Activated naive CD4-positive, alpha-beta T cell treated with anti-CD3 and anti-CD28 coated beads, Interleukin-2, amount 50 U/mL, for 24 hours (primary cell): ENCODE measurements around the gene SLC7A5.
"Not testable (repeated sequence)": the region's sequence is repeated elsewhere in the genome, so short reads cannot be mapped to it uniquely, and the experiment has no call there.

Experiments used
- H3K27ac Mint-ChIP-seq: one replicate; pipeline ENCODE4 v1.8.0; 2021; ENCODE audit warnings: mild to moderate bottlenecking, mixed read lengths
- H3K27me3 Mint-ChIP-seq: one replicate; pipeline ENCODE4 v1.8.0; 2021; ENCODE audit warnings: mixed read lengths
- H3K36me3 Mint-ChIP-seq: one replicate; pipeline ENCODE4 v1.8.0; 2021; ENCODE audit warnings: mixed read lengths
- H3K4me1 Mint-ChIP-seq: one replicate; pipeline ENCODE4 v1.8.0; 2021; ENCODE audit warnings: mixed read lengths
- H3K4me3 Mint-ChIP-seq: one replicate; pipeline ENCODE4 v1.8.0; 2021; ENCODE audit warnings: mild to moderate bottlenecking, mixed read lengths
- H3K9me3 Mint-ChIP-seq: one replicate; pipeline ENCODE4 v1.8.0; 2021; ENCODE audit warnings: mixed read lengths

Gene SLC7A5

DNA sequence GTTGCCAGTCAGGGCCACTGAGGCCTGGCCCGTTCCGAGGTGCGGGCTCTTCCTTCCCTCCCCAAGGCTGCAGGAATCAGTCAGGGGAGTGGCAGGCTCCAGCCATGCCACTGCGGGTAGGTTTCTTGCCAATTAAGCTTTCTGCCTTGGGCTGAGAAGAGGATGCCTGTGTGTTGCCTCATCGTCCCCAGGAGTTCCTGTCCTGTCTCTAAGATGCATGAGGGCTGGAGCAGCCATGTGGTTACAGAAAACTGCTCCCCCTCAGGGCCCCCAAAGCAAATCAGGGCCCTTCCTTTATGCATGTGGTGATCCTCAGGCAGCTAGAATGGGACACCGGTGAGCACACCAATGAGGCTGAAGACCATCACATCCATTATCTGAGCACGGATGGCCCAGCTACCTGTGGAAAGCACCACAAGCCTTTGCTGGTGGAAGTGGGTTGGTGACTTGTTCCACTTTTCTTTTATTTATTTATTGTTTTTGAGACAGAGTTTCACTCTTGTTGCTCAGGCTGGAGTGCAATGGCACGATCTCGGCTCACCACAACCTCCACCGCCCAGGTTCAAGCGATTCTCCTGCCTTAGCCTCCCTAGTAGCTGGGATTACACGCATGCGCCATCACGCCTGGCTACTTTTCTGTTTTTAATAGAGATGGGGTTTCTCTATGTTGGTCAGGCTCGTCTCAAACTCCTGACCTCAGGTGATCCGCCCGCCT lies 27.0 kb upstream of the SLC7A5 start:
- peak overlapping the region; percentile 99 for H3K27ac Mint-ChIP-seq
- not testable (repeated sequence) for H3K36me3 Mint-ChIP-seq, H3K9me3 Mint-ChIP-seq, H3K27me3 Mint-ChIP-seq
- H3K4me3 Mint-ChIP-seq = peak overlapping the region; percentile 80
- peaks cover 48% of the 10 kb centered on the region for H3K4me1 Mint-ChIP-seq

DNA sequence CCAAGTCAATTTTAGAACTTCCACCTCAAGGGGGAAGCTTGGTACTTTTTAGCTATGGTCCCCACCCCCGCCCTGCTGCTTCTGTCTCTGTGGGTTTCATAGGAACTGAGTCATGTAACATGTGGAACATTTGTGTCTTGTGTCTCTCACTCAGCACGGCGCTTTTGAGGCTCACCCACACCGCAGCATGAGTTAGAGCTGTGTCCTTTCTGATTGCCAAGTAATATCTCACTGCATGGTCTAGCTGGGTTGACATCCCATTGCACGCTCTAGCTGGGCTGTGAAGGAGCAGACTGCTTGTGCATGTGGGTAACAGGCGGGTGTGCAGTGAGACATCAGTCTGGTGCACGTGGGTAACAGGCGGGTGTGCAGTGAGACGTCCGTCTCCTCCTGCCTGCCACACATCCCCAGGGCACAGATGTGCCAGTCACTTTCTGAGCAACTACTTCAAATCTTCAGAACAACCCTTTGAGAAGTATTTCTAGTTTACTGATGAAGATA lies 26.4 kb upstream of the SLC7A5 start:
- H3K27ac Mint-ChIP-seq = peak overlapping the region; percentile 99
- no peaks in the 10 kb centered on the region for H3K36me3 Mint-ChIP-seq
- no peaks in the 10 kb centered on the region for H3K27me3 Mint-ChIP-seq
- no peaks in the 10 kb centered on the region for H3K9me3 Mint-ChIP-seq
- peak overlapping the region; percentile 80 for H3K4me3 Mint-ChIP-seq
- H3K4me1 Mint-ChIP-seq = peaks cover 48% of the 10 kb centered on the region

DNA sequence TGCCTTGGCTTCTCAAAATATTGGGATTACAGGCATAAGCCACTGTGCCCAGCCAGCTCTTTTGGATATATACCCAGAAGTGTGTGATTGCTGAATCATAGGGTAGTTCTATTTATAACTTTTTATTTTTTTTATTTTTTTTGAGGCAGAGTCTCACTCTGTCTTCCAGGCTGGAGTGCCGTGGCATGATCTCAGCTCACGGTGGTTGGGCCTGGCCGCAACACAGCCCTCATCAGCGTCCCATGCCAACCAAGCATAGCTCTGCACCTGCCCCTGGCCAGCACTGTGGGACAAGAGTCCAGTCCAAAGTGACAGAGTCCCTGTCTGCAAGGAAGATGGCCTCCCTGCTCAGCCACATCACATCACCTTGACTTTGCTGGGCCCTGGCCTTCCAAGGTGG lies 24.7 kb upstream of the SLC7A5 start:
- H3K27me3 Mint-ChIP-seq, H3K9me3 Mint-ChIP-seq, H3K27ac Mint-ChIP-seq, H3K4me3 Mint-ChIP-seq, H3K36me3 Mint-ChIP-seq: not testable (repeated sequence)
- peaks cover 48% of the 10 kb centered on the region for H3K4me1 Mint-ChIP-seq

DNA sequence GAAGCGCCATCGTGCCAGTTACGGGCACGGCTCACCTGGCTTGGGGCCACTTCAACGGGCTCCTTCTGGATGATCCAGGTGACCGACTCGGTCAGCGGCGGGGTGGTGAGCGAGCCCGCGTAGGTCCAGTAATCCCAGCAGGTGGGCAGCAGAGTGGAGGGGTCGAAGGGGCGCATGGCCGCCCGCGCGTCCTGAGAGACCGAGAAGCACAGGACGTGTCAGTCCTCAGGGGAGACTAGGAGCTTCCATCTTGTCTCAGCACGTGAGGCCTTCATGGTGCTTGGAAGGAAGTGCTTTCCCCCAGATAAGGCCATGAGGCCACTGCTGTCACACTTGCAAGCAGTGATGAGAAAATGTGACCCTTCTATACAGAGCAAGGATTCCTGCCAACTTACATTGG lies 22.5 kb upstream of the SLC7A5 start:
- peaks cover 30% of the 10 kb centered on the region for H3K4me1 Mint-ChIP-seq

DNA sequence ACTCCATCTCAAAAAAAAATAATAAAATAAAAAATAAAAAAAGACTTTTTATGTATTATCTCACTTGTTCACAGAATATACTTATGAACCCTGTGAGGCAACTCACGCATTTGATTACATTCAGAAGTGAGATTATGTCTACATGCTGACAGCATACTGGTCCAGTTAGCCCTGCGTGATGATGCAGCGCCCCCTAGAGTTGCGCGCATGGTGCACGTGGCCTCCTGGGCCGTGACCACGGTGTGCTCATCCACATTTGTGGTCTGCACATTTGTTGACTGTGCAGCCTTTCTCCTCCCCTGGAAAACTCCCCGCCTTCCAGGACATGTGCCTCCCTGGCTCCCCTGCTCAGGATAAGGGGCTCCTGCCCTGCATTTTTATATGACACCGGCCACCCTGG lies 20.5 kb upstream of the SLC7A5 start:
- not testable (repeated sequence) for H3K27ac Mint-ChIP-seq, H3K36me3 Mint-ChIP-seq, H3K4me3 Mint-ChIP-seq, H3K9me3 Mint-ChIP-seq, H3K27me3 Mint-ChIP-seq
- peaks cover 12% of the 10 kb centered on the region for H3K4me1 Mint-ChIP-seq

More for the DNA sequence above, 22.5 kb upstream of the SLC7A5 start:
- Mint-ChIP-seq H3K27me3 (no peaks in the 10 kb centered on the region), H3K36me3 (no peaks in the 10 kb centered on the region), H3K4me3 (no peak overlapping the region), H3K9me3 (no peaks in the 10 kb centered on the region), H3K27ac (peak overlapping the region; percentile 46)

DNA sequence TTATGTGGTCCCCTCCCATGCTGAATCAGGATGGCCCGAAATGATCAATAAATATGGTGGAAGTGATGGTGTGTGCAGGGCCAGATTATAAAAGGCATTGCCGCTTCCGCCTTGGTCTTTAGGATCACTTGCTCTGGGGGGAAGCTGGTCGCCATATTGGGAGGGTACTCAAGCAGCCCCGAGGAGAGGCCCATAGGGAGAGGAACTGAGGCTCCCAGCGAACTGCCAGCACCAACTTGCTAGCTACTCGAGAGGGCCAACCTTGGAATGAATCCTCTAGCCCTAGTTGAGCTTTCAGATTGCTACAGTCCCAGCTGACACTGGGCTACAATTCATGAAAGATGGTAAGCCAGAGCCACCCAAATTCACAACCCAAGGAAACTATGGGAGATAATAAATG lies 19.0 kb upstream of the SLC7A5 start:
- H3K27me3 Mint-ChIP-seq, H3K4me3 Mint-ChIP-seq, H3K4me1 Mint-ChIP-seq, H3K27ac Mint-ChIP-seq, H3K36me3 Mint-ChIP-seq, H3K9me3 Mint-ChIP-seq: not testable (repeated sequence)

DNA sequence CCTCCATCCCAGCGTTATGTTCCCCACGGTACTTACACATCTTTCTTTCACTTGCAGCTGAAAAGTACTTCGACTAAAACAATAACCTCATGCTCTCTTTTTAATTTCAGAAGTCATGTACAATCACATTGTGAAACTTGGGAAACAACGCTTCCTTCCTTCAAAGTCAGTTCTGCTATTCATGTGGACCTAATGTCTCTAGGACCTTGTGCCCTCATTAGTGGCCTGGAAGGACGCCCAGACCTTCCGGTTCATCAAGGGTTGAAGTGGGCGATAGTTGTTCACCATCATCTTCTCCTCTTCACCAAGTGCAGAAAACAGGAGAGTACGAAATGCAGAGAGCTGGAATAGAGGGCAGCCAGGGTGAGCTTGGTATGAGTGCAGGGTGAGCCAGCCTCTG lies 18.6 kb upstream of the SLC7A5 start:
- H3K27ac Mint-ChIP-seq = not testable (repeated sequence)

DNA sequence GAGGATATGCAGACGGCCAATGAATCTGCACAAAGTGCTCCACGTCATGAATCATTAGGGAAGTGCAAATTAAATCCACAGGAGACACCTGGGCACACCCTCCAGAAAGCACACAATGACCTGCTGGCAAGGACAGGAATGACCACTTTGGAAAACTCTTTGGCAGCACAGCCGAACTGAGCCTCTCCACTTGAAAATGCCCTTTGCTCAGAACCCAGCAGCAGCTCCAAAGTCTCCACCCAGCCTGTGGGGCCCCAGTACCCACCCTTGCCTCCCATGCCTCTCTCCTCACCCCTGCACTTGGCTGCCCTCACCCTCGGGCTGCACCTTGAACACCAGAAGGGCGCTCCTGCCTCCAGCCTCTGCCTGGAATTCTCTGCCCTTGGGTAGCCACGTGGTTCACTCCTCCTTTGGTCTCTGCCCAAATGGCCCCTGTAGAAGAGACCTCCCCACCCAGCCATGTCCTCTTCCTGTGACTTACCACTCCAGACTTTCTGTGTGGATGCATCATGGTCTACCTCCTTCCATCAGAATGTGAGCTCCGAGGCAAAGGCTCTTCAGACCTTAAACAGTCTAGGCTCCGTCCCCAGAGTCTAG lies 16.2 kb upstream of the SLC7A5 start:
- H3K27me3 Mint-ChIP-seq, H3K4me1 Mint-ChIP-seq, H3K4me3 Mint-ChIP-seq: not testable (repeated sequence)

More for the DNA sequence above, 18.6 kb upstream of the SLC7A5 start:
- not testable (repeated sequence) for H3K9me3 Mint-ChIP-seq, H3K4me1 Mint-ChIP-seq, H3K4me3 Mint-ChIP-seq, H3K27me3 Mint-ChIP-seq, H3K36me3 Mint-ChIP-seq

DNA sequence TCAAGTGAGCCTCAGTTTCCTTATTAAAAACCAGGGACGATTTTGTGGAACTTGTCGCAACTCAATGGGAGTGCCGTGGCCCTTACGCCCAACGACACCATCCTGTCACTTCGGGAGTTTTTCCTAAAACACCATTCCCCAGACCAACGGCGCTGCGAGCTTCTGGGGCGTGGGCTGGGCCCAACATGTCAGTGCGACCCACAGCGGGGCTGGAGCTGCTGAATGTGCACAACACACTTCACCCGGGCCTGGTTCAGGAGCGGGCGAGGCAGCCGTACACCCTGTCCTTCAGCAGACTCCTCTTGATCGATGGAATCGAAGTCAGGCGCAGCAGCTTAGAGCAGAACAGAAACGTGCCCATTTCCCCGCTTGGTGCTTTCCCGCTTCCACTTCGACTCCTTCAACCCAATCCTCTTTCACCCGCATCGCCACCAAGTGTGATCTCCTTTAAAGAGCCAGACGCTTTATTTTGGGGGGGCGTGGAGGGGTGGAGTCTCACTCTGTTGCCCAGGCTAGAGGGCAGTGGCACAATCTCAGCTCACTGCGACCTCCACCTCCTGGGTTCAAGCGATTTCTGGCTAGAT lies 13.2 kb upstream of the SLC7A5 start:
- Mint-ChIP-seq H3K4me3 (no peak overlapping the region), H3K36me3 (no peaks in the 10 kb centered on the region), H3K9me3 (no peaks in the 10 kb centered on the region), H3K27ac (no peak overlapping the region), H3K4me1 (peaks cover 9% of the 10 kb centered on the region), H3K27me3 (no peaks in the 10 kb centered on the region)

More for the DNA sequence above, 16.2 kb upstream of the SLC7A5 start:
- H3K9me3 Mint-ChIP-seq, H3K27ac Mint-ChIP-seq, H3K36me3 Mint-ChIP-seq: not testable (repeated sequence)

DNA sequence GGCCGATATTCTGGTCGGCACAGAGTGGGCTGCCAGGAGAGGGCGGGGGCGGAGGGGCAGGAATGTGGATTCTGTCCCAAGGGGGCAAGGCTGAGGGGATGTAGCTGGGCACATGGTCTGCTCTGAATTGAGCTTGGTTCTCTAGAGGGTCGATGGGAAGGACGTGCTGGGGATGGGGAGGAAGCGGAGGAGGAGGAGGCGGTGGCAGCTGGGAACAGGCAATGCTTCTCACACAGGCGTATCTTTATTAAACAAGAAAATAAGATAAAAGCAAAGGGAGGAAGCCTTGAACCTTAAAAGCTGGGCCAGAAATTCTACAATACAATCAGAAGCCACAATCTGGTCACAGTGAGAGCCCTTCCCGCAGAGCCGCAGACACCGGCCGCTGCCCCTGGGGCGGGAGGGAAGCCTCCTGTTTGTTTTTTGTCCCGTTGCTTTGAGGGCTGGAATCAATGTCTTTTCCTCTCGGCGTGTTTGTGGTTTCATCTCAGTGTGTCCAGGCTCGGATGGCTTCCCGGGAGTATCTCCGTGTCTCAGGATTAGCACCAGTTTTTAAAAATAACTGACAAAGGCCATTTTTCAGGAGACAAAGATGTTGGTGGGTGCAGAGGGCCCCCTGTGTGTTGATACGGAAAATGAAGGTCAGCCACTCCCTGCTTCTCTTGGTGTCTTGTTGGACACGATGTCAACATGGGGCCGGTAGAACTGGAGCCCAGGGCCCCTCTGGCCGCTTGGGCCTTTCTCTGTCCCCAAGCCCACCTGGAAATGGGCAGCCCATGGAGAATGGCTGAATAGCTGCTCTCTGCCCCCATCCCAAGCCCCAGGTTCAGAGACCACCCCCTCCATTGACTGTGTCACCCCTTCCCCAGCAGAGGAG lies 12.3 kb upstream of the SLC7A5 start:
- Mint-ChIP-seq H3K36me3 (no peaks in the 10 kb centered on the region), H3K4me3 (no peak overlapping the region), H3K27ac (no peak overlapping the region), H3K27me3 (no peaks in the 10 kb centered on the region), H3K9me3 (no peaks in the 10 kb centered on the region), H3K4me1 (peaks cover 14% of the 10 kb centered on the region)

DNA sequence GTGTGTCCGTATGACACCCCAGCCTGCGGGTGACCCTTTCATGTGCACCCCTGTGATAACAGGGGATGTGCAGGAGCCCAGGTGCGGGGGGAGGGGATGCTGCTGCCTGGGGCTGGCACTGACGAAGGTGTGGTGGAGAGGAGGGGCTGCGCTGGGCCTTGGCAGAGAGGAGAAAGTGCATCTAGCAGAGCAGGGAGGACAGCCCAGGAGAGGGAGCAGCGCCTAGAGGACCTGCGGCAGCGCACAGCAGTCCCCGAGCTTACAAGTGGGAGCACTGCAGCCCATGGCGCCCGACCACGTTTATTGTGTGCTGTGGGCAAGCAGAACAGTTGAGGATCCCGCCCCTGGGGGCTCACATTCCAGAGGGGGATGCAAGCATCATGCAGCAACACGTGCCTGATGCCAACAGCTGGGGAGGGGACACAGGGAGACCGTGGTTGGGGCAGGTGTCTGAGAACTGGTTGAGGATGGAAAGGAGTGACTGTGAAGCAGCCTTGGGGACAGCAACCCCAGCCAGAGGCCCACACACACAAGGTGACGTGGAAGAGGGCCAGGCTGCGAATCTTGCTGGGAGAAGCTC lies 10.9 kb upstream of the SLC7A5 start:
- H3K9me3 Mint-ChIP-seq = no peaks in the 10 kb centered on the region
- H3K4me3 Mint-ChIP-seq = no peak overlapping the region
- H3K36me3 Mint-ChIP-seq = no peaks in the 10 kb centered on the region
- no peaks in the 10 kb centered on the region for H3K27me3 Mint-ChIP-seq
- peaks cover 25% of the 10 kb centered on the region for H3K4me1 Mint-ChIP-seq
- H3K27ac Mint-ChIP-seq = no peak overlapping the region

DNA sequence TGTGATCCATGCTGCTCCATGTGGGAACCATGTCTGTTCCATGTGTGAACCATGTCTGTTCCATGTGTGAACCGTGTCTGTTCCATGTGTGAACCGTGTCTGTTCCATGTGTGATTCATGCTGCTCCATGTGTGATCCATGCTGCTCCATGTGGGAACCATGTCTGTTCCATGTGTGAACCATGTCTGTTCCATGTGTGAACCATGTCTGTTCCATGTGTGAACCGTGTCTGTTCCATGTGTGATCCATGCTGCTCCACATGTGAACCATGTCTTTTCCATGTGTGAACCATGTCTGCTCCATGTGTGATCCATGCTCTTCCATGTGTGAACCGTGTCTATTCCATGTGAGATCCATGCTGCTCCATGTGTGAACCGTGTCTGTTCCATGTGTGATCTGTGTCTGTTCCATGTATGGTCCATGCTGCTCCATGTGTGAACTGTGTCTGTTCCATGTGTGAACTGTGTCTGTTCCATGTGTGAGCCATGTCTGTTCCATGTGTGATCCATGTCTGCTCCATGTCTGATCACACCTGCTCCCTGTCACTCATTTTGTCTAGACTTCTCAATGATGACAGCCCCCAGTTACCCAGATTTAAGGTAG lies 10.2 kb upstream of the SLC7A5 start:
- not testable (repeated sequence) for H3K4me3 Mint-ChIP-seq, H3K36me3 Mint-ChIP-seq, H3K27me3 Mint-ChIP-seq, H3K27ac Mint-ChIP-seq, H3K9me3 Mint-ChIP-seq
- H3K4me1 Mint-ChIP-seq = peaks cover 32% of the 10 kb centered on the region

DNA sequence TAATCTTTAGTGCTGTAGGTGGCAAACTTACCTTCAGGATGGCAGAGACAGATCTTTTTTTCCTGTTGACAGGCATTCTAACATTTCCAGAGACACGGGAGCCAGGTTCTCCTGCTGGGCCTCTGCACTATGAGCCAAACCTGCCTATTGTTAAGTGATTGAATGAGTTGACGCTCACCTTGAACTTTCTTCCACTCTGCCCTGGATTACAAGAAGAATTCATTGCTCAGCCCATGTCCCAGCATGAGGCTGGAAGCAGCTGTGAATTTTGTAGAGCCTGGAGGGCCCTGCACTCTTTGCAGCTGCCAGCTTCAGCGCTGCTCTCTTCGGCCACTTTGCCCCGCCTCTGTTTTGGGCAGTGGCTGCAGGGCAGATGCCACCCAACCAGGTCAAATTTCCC lies 9.4 kb upstream of the SLC7A5 start:
- Mint-ChIP-seq H3K36me3 (no peaks in the 10 kb centered on the region), H3K4me1 (peaks cover 35% of the 10 kb centered on the region), H3K27me3 (no peaks in the 10 kb centered on the region), H3K27ac (no peak overlapping the region), H3K4me3 (no peak overlapping the region), H3K9me3 (no peaks in the 10 kb centered on the region)

DNA sequence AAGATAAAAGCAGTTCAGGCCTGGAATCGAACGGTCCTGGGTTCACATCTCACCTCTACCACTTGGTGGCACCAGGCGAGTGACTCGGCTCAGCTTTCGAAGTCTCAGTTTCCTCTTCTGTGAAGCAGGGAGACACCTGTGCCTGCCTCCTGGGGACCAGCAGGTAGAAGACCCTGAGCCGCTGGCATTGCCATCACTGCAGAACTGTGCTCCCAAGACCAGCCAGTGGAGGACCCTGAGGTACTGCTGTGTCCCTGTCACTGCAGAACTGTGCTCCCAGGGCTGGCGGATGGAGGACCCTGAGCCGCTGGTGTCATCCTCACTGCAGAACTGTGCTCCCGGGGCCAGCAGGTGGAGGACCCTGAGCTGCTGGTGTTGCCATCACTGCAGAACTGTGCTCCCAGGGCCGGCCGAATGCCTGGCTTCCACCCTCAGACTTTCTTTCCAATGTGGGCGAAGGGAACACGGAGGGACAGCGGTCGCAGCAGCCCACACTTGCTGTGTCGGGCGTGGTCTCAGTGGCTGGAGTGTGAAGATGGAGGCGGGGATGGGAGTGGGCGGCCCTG lies 8.7 kb upstream of the SLC7A5 start:
- Mint-ChIP-seq H3K27me3 (no peaks in the 10 kb centered on the region), H3K4me3 (peak overlapping the region; percentile 44), H3K36me3 (no peaks in the 10 kb centered on the region), H3K4me1 (peaks cover 36% of the 10 kb centered on the region), H3K27ac (peak overlapping the region; percentile 23), H3K9me3 (no peaks in the 10 kb centered on the region)
